SK-N-SH treated with all-trans-retinoic acid at 6 μM for 48 hours (cell line): ENCODE data around the gene FCN2.

Source experiments
- ATAC-seq: fragments of 200-7000 bp; cut with Tn5 transposase; 3 replicates; pipeline ENCODE4 v1.9.1; 2020; ENCODE audit warnings: mild to moderate bottlenecking, moderate library complexity
- ARNTL ChIP-seq: fragments of 450-650 bp; formaldehyde crosslinking; IDR thresholded peaks from 2 replicates; pipeline ENCODE4 v1.5.0; 2020; ENCODE audit warnings: low read depth, mild to moderate bottlenecking, moderate library complexity, borderline replicate concordance
- CREB5 ChIP-seq: fragments of 250-450 bp; sonication (Bioruptor Pico); IDR thresholded peaks from 2 replicates; pipeline ENCODE4 v1.5.1; 2020; ENCODE audit warnings: low read depth, mild to moderate bottlenecking, moderate library complexity
- CSRNP3 ChIP-seq: fragments of 250-450 bp; sonication (Bioruptor Pico); IDR thresholded peaks from 2 replicates; pipeline ENCODE4 v1.5.1; 2021; ENCODE audit warnings: mild to moderate bottlenecking, moderate library complexity
- ESRRG ChIP-seq: fragments of 250-450 bp; sonication (Bioruptor Pico); IDR thresholded peaks from 2 replicates; pipeline ENCODE4 v1.6.1; 2021; ENCODE audit warnings: mild to moderate bottlenecking
- GLIS3 ChIP-seq: fragments of 250-450 bp; sonication (Bioruptor Pico); IDR thresholded peaks from 2 replicates; pipeline ENCODE4 v1.5.0; 2020; ENCODE audit warnings: mild to moderate bottlenecking, moderate library complexity
- ISL1 ChIP-seq: fragments of 250-450 bp; sonication (Bioruptor Pico); IDR thresholded peaks from 2 replicates; pipeline ENCODE4 v2.1.2; 2022; ENCODE audit warnings: mild to moderate bottlenecking, moderate library complexity
- PATZ1 ChIP-seq: fragments of 250-450 bp; sonication (Bioruptor Pico); IDR thresholded peaks from 2 replicates; pipeline ENCODE4 v1.8.0; 2020; ENCODE audit warnings: mild to moderate bottlenecking, moderate library complexity, borderline replicate concordance
- POU6F1 ChIP-seq: fragments of 250-450 bp; sonication (Bioruptor Pico); IDR thresholded peaks from 2 replicates; pipeline ENCODE4 v1.8.0; 2021; ENCODE audit warnings: low read depth, mild to moderate bottlenecking, moderate library complexity, borderline replicate concordance
- PPARA ChIP-seq: fragments of 250-450 bp; sonication (Bioruptor Pico); IDR thresholded peaks from 2 replicates; pipeline ENCODE4 v1.5.0; 2020; ENCODE audit warnings: mild to moderate bottlenecking, borderline replicate concordance
- RARB ChIP-seq: fragments of 250-450 bp; sonication (Bioruptor Pico); IDR thresholded peaks from 2 replicates; pipeline ENCODE4 v1.8.0; 2021; ENCODE audit warnings: mild to moderate bottlenecking, moderate library complexity
- SNAI2 ChIP-seq: fragments of 250-450 bp; sonication (Bioruptor Pico); IDR thresholded peaks from 2 replicates; pipeline ENCODE4 v1.5.0; 2020; ENCODE audit warnings: mild to moderate bottlenecking, moderate library complexity
- TCF4 ChIP-seq: fragments of 250-450 bp; sonication (Bioruptor Pico); IDR thresholded peaks from 2 replicates; pipeline ENCODE4 v1.8.0; 2021; ENCODE audit warnings: mild to moderate bottlenecking, moderate library complexity, borderline replicate concordance
- TOX ChIP-seq: fragments of 250-450 bp; sonication (Bioruptor Pico); IDR thresholded peaks from 2 replicates; pipeline ENCODE4 v1.8.0; 2021; ENCODE audit warnings: mild to moderate bottlenecking, moderate library complexity, borderline replicate concordance
- TSHZ2 ChIP-seq: fragments of 250-450 bp; sonication (Bioruptor Pico); IDR thresholded peaks from 2 replicates; pipeline ENCODE4 v1.5.0; 2020; ENCODE audit warnings: mild to moderate bottlenecking, moderate library complexity
- ZC3H10 ChIP-seq: fragments of 250-450 bp; sonication (Bioruptor Pico); IDR thresholded peaks from 2 replicates; pipeline ENCODE4 v1.5.1; 2021; ENCODE audit warnings: mild to moderate bottlenecking, moderate library complexity
- ZFP3 ChIP-seq: fragments of 250-450 bp; sonication (Bioruptor Pico); IDR thresholded peaks from 2 replicates; pipeline ENCODE4 v1.5.0; 2020; ENCODE audit warnings: mild to moderate bottlenecking, moderate library complexity
- ZFP30 ChIP-seq: fragments of 450-650 bp; formaldehyde crosslinking; IDR thresholded peaks from 2 replicates; pipeline ENCODE4 v1.5.0; 2022; ENCODE audit warnings: mild to moderate bottlenecking, moderate library complexity
- ZNF565 ChIP-seq: fragments of 450-650 bp; formaldehyde crosslinking; conservative IDR thresholded peaks from 2 replicates; pipeline ENCODE4 v1.5.0; 2020; ENCODE audit warnings: low read depth, mild to moderate bottlenecking, moderate library complexity
- ZNF70 ChIP-seq: fragments of 450-650 bp; formaldehyde crosslinking; IDR thresholded peaks from 2 replicates; pipeline ENCODE4 v1.5.0; 2020; ENCODE audit warnings: mild to moderate bottlenecking, moderate library complexity
- ZNF8 ChIP-seq: fragments of 450-650 bp; formaldehyde crosslinking; IDR thresholded peaks from 2 replicates; pipeline ENCODE4 v1.5.0; 2020; ENCODE audit warnings: mild to moderate bottlenecking, moderate library complexity

Gene FCN2

GRCh38 chr9:134899168-134899567 is 18.6 kb downstream of the FCN2 start:
- TF ChIP-seq CREB5 (CRISPR knock-in tag) (no peak), ISL1 (no peak), ZNF70 (CRISPR knock-in tag) (no peak), ZFP30 (CRISPR knock-in tag) (no peak), ZC3H10 (no peak), PPARA (no peak), ZNF565 (no peak), ZFP3 (CRISPR knock-in tag) (no peak), TOX (CRISPR knock-in tag) (no peak), RARB (CRISPR knock-in tag) (no peak)
- ATAC-seq: no peak

GRCh38 chr9:134899818-134900217 is 19.2 kb downstream of the FCN2 start:
- TF ChIP-seq ESRRG (CRISPR knock-in tag) (no peak), CSRNP3 (CRISPR knock-in tag) (no peak), POU6F1 (CRISPR knock-in tag) (no peak), ZFP30 (CRISPR knock-in tag) (no peak), TCF4 (CRISPR knock-in tag) (no peak), ZC3H10 (no peak), ARNTL (CRISPR knock-in tag) (no peak)
- no peak for ATAC-seq

GRCh38 chr9:134902936-134903335 is 22.3 kb downstream of the FCN2 start:
- TF ChIP-seq ZNF8 (CRISPR knock-in tag) (no peak), ZC3H10 (no peak), ZFP30 (CRISPR knock-in tag) (no peak), TOX (CRISPR knock-in tag) (no peak), PPARA (no peak), TSHZ2 (CRISPR knock-in tag) (no peak), RARB (CRISPR knock-in tag) (no peak), ZFP3 (CRISPR knock-in tag) (no peak), TCF4 (CRISPR knock-in tag) (no peak), PATZ1 (CRISPR knock-in tag) (no peak), GLIS3 (CRISPR knock-in tag) (no peak), ARNTL (CRISPR knock-in tag) (no peak), CREB5 (CRISPR knock-in tag) (no peak), SNAI2 (CRISPR knock-in tag) (no peak), ISL1 (no peak)
- ATAC-seq: no peak
